NB4 (cell line): Measurements from ENCODE around the gene TENM4.

ENCODE experiments used
- DNase-seq: peaks from one replicate; pipeline ENCODE4 v3.0.0; 2010; ENCODE audit warnings: low read depth
- H3K4me3 ChIP-seq: one replicate; pipeline ENCODE4 v1.5.1; 2011; ENCODE audit warnings: mild to moderate bottlenecking, low read depth, low read length, moderate library complexity
- CTCF ChIP-seq: IDR thresholded peaks from one replicate; pipeline ENCODE4 v1.5.1; 2012; ENCODE audit warnings: low read depth, low read length
- MAX ChIP-seq: IDR thresholded peaks from 2 replicates; pipeline ENCODE4 v1.6.1; 2011; ENCODE audit warnings: low read depth, low read length
- MYC ChIP-seq: IDR thresholded peaks from 2 replicates; pipeline ENCODE4 v1.6.1; 2011; ENCODE audit warnings: low read depth, low read length
- POLR2A ChIP-seq: IDR thresholded peaks from 2 replicates; pipeline ENCODE4 v1.6.1; 2011; ENCODE audit warnings: mild to moderate bottlenecking; ENCODE audit not compliant: insufficient read length; ENCODE audit errors: extremely low read depth

TENM4 gene

GRCh38 chr11:78659326-78660270 is 781.2 kb downstream of the TENM4 start:
- no peak for DNase-seq
- TF ChIP-seq MYC: no peak
- H3K4me3 ChIP-seq: no peak overlapping the region

GRCh38 chr11:78657968-78658839 is 782.6 kb downstream of the TENM4 start:
- no peak for DNase-seq
- no peak for TF ChIP-seq MYC
- no peak for TF ChIP-seq CTCF
- TF ChIP-seq MAX: no peak
- no peak for TF ChIP-seq POLR2A
- no peak overlapping the region for H3K4me3 ChIP-seq

GRCh38 chr11:78657441-78657840 is 783.4 kb downstream of the TENM4 start:
- DNase-seq: no peak
- TF ChIP-seq MAX (no peak), CTCF (no peak), MYC (no peak), POLR2A (no peak)
- no peak overlapping the region for H3K4me3 ChIP-seq

GRCh38 chr11:78656984-78657383 is 783.8 kb downstream of the TENM4 start:
- H3K4me3 ChIP-seq: no peak overlapping the region
- TF ChIP-seq MAX: no peak
- no peak for TF ChIP-seq CTCF
- DNase-seq: no peak

GRCh38 chr11:78656327-78656726 is 784.5 kb downstream of the TENM4 start:
- DNase-seq: no peak
- H3K4me3 ChIP-seq: no peak overlapping the region
- TF ChIP-seq MAX (no peak), CTCF (no peak), MYC (no peak), POLR2A (no peak)

- no peak overlapping the region for H3K4me3 ChIP-seq
- TF ChIP-seq MAX (no peak), MYC (no peak), CTCF (no peak), POLR2A (no peak)
- no peak for DNase-seq
Observed at GRCh38 chr11:78655561-78655960, 785.3 kb downstream of the TENM4 start.
